Effector memory CD4-positive, alpha-beta T cell (primary cell): ENCODE data around the gene BAG3.

Experiments used
- DNase-seq, 3 donors: peaks; one replicate each; pipeline ENCODE4 v3.0.0-alpha.2; 2020
- H3K27ac ChIP-seq: 2 replicates; pipeline ENCODE4 v1.7.0; 2013; ENCODE audit warnings: mild to moderate bottlenecking, low read length, moderate library complexity; ENCODE audit not compliant: insufficient read depth, poor library complexity, severe bottlenecking
- H3K27me3 ChIP-seq: replicated peaks from 2 replicates; pipeline ENCODE4 v1.7.0; 2013; ENCODE audit warnings: mild to moderate bottlenecking, low read length; ENCODE audit not compliant: insufficient read depth, control insufficient read depth, poor library complexity, severe bottlenecking
- H3K36me3 ChIP-seq: 2 replicates; pipeline ENCODE4 v1.7.0; 2013; ENCODE audit warnings: mild to moderate bottlenecking, low read length, moderate library complexity; ENCODE audit not compliant: control insufficient read depth, insufficient read depth
- H3K4me1 ChIP-seq: 2 replicates; pipeline ENCODE4 v1.7.0; 2013; ENCODE audit warnings: low read length, mild to moderate bottlenecking; ENCODE audit not compliant: control insufficient read depth, insufficient read depth, poor library complexity, severe bottlenecking
- H3K4me3 ChIP-seq: 2 replicates; pipeline ENCODE4 v1.7.0; 2013; ENCODE audit warnings: low read length, low read depth, mild to moderate bottlenecking; ENCODE audit not compliant: insufficient read depth, poor library complexity, severe bottlenecking
- H3K9me3 ChIP-seq: 2 replicates; pipeline ENCODE4 v1.7.0; 2013; ENCODE audit warnings: mild to moderate bottlenecking, low read length, moderate library complexity; ENCODE audit not compliant: control insufficient read depth

The BAG3 gene

DNA sequence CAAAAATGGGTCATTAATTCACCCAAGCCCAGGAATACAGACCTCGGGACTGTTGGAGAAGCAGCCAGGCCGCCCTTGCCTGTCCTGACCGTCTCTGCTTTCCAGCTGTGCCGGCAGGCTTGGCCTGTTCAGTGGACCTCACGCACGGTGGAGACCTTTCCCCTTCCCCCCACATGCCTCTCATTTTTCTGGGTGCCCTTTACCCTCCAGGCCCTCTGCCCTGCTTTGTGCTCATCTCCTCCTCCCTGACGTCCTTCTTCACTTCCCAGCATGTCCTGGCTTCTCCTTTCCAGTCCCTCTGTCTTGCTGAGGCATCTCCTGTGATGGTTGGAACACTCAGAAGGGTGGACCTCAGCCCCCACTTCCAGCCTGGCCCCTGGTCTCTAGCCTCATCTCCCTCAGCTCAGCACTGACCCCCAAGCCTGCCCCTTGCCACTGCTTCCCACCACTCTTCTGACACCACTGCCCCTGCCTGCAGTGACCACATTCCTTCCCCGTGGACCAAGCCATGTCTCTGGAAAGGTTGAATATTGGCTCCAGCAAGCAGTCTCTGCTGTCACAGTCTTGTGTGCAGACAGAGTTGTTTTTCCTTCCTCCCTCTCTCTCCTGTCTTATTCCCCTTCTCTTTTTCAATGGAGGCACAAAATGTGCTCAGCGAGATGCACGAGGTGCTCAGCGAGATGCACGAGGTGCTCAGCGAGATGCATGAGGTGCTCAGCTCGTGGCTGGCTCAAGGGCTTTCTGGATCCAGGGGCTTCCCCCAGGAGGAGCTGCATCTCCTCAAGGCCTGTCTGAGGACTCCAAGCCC lies 14.9 kb downstream of the BAG3 start:
- H3K4me3 ChIP-seq, result no peak overlapping the region
- no peak for DNase-seq
- peaks cover 15% of the 10 kb centered on the region for H3K36me3 ChIP-seq
- H3K27ac ChIP-seq, result no peak overlapping the region
- no peaks in the 10 kb centered on the region for H3K27me3 ChIP-seq
- H3K9me3 ChIP-seq, result no peaks in the 10 kb centered on the region
- H3K4me1 ChIP-seq, result peaks cover 23% of the 10 kb centered on the region

DNA sequence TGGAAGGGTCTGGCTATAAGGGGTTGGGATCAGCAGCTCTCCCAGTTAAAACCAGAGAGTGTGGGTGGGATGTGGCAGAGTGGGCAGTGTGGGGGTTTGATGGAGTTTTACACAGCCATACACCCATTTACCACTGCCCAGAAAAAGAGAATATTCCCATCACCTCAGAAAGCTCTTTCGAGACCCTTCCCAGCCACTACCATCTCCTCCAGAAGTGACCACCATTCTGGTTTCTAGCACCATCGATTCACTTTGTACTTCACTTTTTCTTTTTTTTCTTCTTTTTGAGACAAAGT lies 15.5 kb downstream of the BAG3 start:
- H3K9me3 ChIP-seq, result no peaks in the 10 kb centered on the region
- H3K27ac ChIP-seq, result no peak overlapping the region
- DNase-seq, result no peak
- no peaks in the 10 kb centered on the region for H3K27me3 ChIP-seq
- H3K36me3 ChIP-seq, result peaks cover 21% of the 10 kb centered on the region
- H3K4me3 ChIP-seq, result no peak overlapping the region
- peaks cover 23% of the 10 kb centered on the region for H3K4me1 ChIP-seq

DNA sequence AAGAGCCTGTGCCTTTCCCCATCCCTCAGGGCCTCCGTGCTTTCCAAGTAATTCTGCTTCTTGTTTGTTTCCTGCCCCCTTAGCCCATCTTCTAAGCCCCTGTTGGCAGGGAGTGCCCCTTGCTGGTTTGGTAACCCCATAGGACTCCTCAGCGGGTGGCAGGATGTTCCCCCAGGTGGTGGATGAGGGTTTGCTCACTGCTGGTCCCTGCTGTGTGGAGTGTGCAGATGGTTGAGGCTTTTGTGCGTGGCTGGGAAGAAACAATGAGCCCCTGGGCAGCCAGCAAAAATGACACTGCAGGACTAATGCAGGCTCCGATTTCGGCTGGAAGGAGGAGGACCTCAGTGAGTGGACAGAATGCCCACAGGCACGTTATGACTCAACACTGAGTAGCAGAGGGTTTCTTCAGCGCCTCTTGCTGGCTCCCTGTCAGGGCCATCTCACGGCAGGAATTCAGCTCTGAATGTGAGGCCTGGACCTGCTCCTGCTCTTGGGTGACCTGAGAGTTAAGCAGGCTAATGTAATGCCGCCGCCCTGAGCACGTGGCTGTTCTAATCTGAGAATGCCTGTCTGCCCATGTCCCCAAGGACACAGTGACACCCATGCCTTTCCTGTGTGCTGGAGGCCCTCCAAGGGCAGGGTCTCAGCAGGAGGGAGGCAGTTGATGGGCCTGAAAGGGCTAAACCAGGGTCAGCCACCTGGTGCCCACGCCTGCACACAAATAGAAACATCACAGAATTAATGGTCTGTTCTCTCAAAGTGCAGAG lies 16.6 kb downstream of the BAG3 start:
- H3K27ac ChIP-seq, result no peak overlapping the region

DNA sequence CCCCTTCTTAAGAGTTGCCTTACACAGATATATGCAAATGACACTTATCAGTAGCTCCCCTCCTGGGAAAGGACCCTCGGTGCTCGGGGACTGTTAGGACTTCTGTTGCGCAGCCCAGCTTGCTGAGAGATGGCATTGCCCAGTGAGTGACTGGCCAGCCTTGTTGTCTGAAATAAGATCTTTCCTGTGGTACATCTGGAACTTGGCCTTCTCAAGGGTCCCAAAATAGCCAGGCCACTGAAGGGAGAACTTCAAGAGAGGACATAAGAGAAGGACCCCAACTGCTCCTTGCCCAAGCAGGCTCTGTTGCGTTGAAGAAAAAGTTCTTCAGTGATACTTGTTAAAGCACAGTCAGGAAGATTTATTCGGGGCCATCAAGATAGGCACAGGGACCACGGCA lies 17.3 kb downstream of the BAG3 start:
- H3K4me1 ChIP-seq, result peaks cover 20% of the 10 kb centered on the region
- no peak overlapping the region for H3K27ac ChIP-seq
- no peak overlapping the region for H3K4me3 ChIP-seq

More for the DNA sequence above, 16.6 kb downstream of the BAG3 start:
- Histone ChIP-seq H3K27me3 (no peaks in the 10 kb centered on the region), H3K4me3 (no peak overlapping the region), H3K36me3 (peaks cover 32% of the 10 kb centered on the region), H3K9me3 (no peaks in the 10 kb centered on the region), H3K4me1 (peaks cover 23% of the 10 kb centered on the region)
- no peak for DNase-seq

GRCh38 chr10:119669331-119669730 lies 18.2 kb downstream of the BAG3 start:
- H3K36me3 ChIP-seq, result peaks cover 47% of the 10 kb centered on the region
- H3K4me3 ChIP-seq, result no peak overlapping the region

More for the DNA sequence above, 17.3 kb downstream of the BAG3 start:
- no peaks in the 10 kb centered on the region for H3K9me3 ChIP-seq
- DNase-seq, result no peak
- peaks cover 39% of the 10 kb centered on the region for H3K36me3 ChIP-seq
- H3K27me3 ChIP-seq, result no peaks in the 10 kb centered on the region

GRCh38 chr10:119669975-119670640 lies 18.9 kb downstream of the BAG3 start:
- Histone ChIP-seq H3K4me1 (peaks cover 8% of the 10 kb centered on the region), H3K36me3 (peaks cover 55% of the 10 kb centered on the region)

More at GRCh38 chr10:119669331-119669730, 18.2 kb downstream of the BAG3 start:
- no peak overlapping the region for H3K27ac ChIP-seq
- peaks cover 13% of the 10 kb centered on the region for H3K4me1 ChIP-seq
- H3K27me3 ChIP-seq, result no peaks in the 10 kb centered on the region
- DNase-seq, result no peak
- no peaks in the 10 kb centered on the region for H3K9me3 ChIP-seq

DNA sequence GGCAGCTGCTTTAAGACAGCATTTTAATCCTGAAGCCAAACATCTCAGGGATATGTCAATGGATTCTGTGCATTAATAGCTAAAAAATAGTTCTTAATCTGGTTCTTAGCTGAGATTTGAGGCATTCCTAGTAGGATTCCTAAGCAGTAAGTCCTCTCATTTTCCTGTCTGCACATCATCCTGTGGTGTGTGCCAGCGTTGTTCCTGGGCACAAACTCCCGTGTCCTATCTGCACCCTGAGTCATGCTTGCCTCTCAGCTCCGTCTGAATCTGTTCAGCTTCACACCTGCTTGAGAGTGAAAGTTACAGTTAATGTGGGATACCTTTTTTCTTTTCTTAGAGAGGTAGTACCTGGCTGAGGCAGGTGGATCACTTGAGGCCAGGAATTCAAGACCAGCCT lies 19.5 kb downstream of the BAG3 start:
- Histone ChIP-seq H3K9me3 (no peaks in the 10 kb centered on the region), H3K27me3 (no peaks in the 10 kb centered on the region), H3K4me3 (no peak overlapping the region), H3K27ac (no peak overlapping the region), H3K4me1 (peaks cover 7% of the 10 kb centered on the region), H3K36me3 (peaks cover 58% of the 10 kb centered on the region)
- no peak for DNase-seq

More at GRCh38 chr10:119669975-119670640, 18.9 kb downstream of the BAG3 start:
- no peak for DNase-seq
- Histone ChIP-seq H3K4me3 (no peak overlapping the region), H3K27me3 (no peaks in the 10 kb centered on the region), H3K9me3 (no peaks in the 10 kb centered on the region), H3K27ac (no peak overlapping the region)

DNA sequence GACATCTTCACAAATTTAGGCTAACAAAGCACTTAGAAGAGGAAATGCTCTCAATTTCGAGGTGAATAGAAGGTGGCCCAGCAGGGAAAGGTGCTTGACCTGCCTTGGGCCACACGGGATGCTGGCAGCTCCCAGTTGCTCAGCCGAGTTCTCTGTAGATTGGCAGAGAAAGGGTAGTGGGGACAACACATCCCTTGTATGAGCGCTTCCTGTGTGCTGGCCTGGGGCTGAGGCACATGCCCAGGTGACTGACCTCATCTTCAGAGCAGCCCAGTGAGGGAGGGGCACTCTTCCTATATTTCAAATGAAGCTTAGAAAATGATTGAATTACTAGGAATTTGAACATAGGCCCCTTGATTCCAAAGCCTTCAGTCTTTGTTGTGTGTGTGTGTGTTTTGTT lies 20.2 kb downstream of the BAG3 start:
- Histone ChIP-seq H3K27me3 (no peaks in the 10 kb centered on the region), H3K4me1 (peaks cover under 1% of the 10 kb centered on the region), H3K9me3 (no peaks in the 10 kb centered on the region), H3K36me3 (peaks cover 64% of the 10 kb centered on the region), H3K4me3 (no peak overlapping the region), H3K27ac (no peak overlapping the region)
- DNase-seq, result no peak

DNA sequence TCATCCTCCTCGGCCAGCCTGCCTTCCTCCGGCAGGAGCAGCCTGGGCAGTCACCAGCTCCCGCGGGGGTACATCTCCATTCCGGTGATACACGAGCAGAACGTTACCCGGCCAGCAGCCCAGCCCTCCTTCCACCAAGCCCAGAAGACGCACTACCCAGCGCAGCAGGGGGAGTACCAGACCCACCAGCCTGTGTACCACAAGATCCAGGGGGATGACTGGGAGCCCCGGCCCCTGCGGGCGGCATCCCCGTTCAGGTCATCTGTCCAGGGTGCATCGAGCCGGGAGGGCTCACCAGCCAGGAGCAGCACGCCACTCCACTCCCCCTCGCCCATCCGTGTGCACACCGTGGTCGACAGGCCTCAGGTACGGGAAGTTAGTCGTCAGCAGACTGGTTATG lies 21.1 kb downstream of the BAG3 start:
- Histone ChIP-seq H3K36me3 (peaks cover 73% of the 10 kb centered on the region), H3K27me3 (no peaks in the 10 kb centered on the region), H3K9me3 (no peaks in the 10 kb centered on the region), H3K4me3 (no peak overlapping the region), H3K4me1 (no peaks in the 10 kb centered on the region), H3K27ac (no peak overlapping the region)
- DNase-seq, result no peak

- peaks cover 69% of the 10 kb centered on the region for H3K36me3 ChIP-seq
- no peak overlapping the region for H3K27ac ChIP-seq
- no peak for DNase-seq
- H3K4me1 ChIP-seq, result no peaks in the 10 kb centered on the region
- H3K9me3 ChIP-seq, result no peaks in the 10 kb centered on the region
- no peaks in the 10 kb centered on the region for H3K27me3 ChIP-seq
- H3K4me3 ChIP-seq, result no peak overlapping the region
These were observed 22.1 kb downstream of the BAG3 start for GRCh38 chr10:119673271-119673670.
